ENCODE measurements around the gene SIRPG. TPM values are rescaled to one million over a fixed set of nuclear protein-coding genes. Genes with fewer than 3 reads are reported as not detected.
A peak's percentile ranks its signal among the peaks of the same experiment; 100 is the strongest.

SIRPG gene
- total and polyA plus RNA-seq, 12 donors: 0.10 to 1.9 TPM; not detected in 10

- Histone ChIP-seq H3K27me3 (peaks cover 0 to 18% (median 0%) of the 10 kb centered on the region in 7 donors), H3K4me3 (no peak overlapping the region), H3K4me1 (peaks cover 0 to 6% (median 0%) of the 10 kb centered on the region in 9 donors), H3K9me3 (peaks cover 0 to 1% (median 0%) of the 10 kb centered on the region in 11 donors), H3K27ac (no peak overlapping the region), H3K36me3 (no peaks in the 10 kb centered on the region)
- intact Hi-C loops (cut with DNase I): no loop called here
- ATAC-seq (no peak), DNase-seq (no peak)
- TF ChIP-seq, protein P1, sequence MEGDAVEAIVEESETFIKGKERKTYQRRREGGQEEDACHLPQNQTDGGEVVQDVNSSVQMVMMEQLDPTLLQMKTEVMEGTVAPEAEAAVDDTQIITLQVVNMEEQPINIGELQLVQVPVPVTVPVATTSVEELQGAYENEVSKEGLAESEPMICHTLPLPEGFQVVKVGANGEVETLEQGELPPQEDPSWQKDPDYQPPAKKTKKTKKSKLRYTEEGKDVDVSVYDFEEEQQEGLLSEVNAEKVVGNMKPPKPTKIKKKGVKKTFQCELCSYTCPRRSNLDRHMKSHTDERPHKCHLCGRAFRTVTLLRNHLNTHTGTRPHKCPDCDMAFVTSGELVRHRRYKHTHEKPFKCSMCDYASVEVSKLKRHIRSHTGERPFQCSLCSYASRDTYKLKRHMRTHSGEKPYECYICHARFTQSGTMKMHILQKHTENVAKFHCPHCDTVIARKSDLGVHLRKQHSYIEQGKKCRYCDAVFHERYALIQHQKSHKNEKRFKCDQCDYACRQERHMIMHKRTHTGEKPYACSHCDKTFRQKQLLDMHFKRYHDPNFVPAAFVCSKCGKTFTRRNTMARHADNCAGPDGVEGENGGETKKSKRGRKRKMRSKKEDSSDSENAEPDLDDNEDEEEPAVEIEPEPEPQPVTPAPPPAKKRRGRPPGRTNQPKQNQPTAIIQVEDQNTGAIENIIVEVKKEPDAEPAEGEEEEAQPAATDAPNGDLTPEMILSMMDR (IDR thresholded peaks at IDR 0.05): no peak
- 74 to 77% methylated on average over 6 of the region's 6 CpGs for WGBS, 2 donors
Observed at GRCh38 chr20:1676650-1677049, 19.1 kb upstream of the SIRPG start.

DNA sequence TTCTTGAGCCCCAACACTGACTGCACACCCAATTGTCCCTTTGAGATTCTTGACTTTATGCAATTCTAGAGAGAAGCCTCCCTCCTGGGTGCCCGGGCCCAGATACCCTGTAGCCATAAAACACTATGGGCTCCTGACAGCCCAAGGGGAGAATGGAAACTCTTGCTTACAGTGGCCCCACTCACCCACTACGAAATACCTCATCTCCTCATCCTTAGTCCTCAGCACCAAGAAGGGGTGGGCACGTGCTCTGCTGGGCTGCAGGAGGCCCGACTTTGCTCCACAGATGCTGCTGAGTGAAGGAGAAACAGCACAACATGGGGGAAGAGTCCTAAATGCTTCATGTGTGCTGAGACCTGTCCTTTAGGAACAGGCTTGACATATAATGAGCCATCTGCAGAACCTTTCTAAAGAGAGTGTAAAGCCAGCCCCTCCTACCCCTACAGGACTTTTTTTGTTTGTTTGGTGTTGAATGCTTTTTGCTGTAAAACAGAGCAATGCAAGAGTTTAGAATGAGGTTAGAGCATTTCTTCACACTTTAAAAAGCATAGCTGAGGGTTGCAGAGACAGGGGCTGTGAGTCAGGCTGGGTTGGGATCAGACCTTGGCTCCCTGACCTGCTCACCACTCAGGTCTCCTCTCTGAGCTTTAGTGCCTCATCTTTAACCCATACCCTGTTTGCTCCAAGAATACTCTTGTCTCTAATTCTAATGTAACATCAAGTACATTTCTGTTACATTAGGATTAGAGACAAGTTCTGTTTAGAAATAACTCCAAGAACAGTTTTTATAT is 17.6 kb upstream of the SIRPG start:
- ATAC-seq: no peak
- H3K27me3 ChIP-seq: peaks cover 0 to 18% (median 3%) of the 10 kb centered on the region in 7 donors

GRCh38 chr20:1674361-1674760 is 16.8 kb upstream of the SIRPG start:
- peak overlapping the region in 1 of 10 donors; percentile 50 for H3K27ac ChIP-seq
- H3K4me1 ChIP-seq: peaks cover 0 to 6% (median 0%) of the 10 kb centered on the region in 9 donors
- H3K36me3 ChIP-seq: no peaks in the 10 kb centered on the region
- peaks cover 0 to 22% (median 3%) of the 10 kb centered on the region in 7 donors for H3K27me3 ChIP-seq
- H3K4me3 ChIP-seq: no peak overlapping the region
- intact Hi-C loops (cut with DNase I): no loop called here
- ATAC-seq: no peak
- no peaks in the 10 kb centered on the region for H3K9me3 ChIP-seq
- no peak for DNase-seq
- WGBS, 2 donors: 89 to 90% methylated on average over 3 of the region's 3 CpGs
- TF ChIP-seq, protein P1 (IDR thresholded peaks at IDR 0.05): no peak

More for the DNA sequence above, 17.6 kb upstream of the SIRPG start:
- Histone ChIP-seq H3K4me1 (peaks cover 0 to 6% (median 0%) of the 10 kb centered on the region in 9 donors), H3K9me3 (no peaks in the 10 kb centered on the region), H3K27ac (peak overlapping the region in 1 of 10 donors; percentile 34), H3K36me3 (no peaks in the 10 kb centered on the region), H3K4me3 (no peak overlapping the region)
- DNase-seq: no peak
- TF ChIP-seq, protein P1 (IDR thresholded peaks at IDR 0.05): no peak
- 82 to 84% methylated on average over 4 of the region's 4 CpGs for WGBS, 2 donors
- intact Hi-C loops (cut with DNase I): no loop called here

GRCh38 chr20:1673424-1673823 is 15.8 kb upstream of the SIRPG start:
- peaks cover 0 to 25% (median 3%) of the 10 kb centered on the region in 7 donors for H3K27me3 ChIP-seq
- ATAC-seq (no peak), DNase-seq (no peak)
- intact Hi-C loops (cut with DNase I): no loop called here
- TF ChIP-seq, protein P1 (IDR thresholded peaks at IDR 0.05): no peak
- no peaks in the 10 kb centered on the region for H3K9me3 ChIP-seq
- peak overlapping the region in 2 of 10 donors; percentile 34 to 50 for H3K27ac ChIP-seq
- peaks cover 0 to 6% (median 0%) of the 10 kb centered on the region in 9 donors for H3K4me1 ChIP-seq
- no peak overlapping the region for H3K4me3 ChIP-seq
- no peaks in the 10 kb centered on the region for H3K36me3 ChIP-seq
- WGBS, 2 donors: 41 to 53% methylated on average over 4 of the region's 4 CpGs

All from heart right ventricle (tissue), 16 donors.